GM13977 (cell line): ENCODE results near the gene TPRG1.
A peak's percentile ranks its signal among the peaks of the same experiment; 100 is the strongest.
"Not testable (repeated sequence)": the region's sequence is repeated elsewhere in the genome, so short reads cannot be mapped to it uniquely, and the experiment has no call there.

Experiments
- DNase-seq: peaks from one replicate; pipeline ENCODE4 v3.0.0; 2012; ENCODE audit warnings: low spot score
- CTCF ChIP-seq: IDR thresholded peaks from 2 replicates; pipeline ENCODE4 v1.5.1; 2012; ENCODE audit warnings: mild to moderate bottlenecking, control low read depth; ENCODE audit not compliant: insufficient read depth; ENCODE audit errors: extremely low read depth, missing control alignments
- in situ Hi-C: fragments of 300-500 bp; cut with MboI; formaldehyde crosslinking; loops from one replicate; pipeline ENCODE4 v1.12.0; 2022; ENCODE audit warnings: low sequenced_read_pairs, low pct_unique_long_range_greater_than_20kb, mixed read lengths, inconsistent platforms; ENCODE audit not compliant: unreplicated experiment

The TPRG1 gene

GRCh38 chr3:189320511-189320910, 148.7 kb downstream of the TPRG1 start:
- no peak for DNase-seq
- in situ Hi-C loops: no loop called here
- no peak for TF ChIP-seq CTCF

GRCh38 chr3:189322339-189322738, 150.6 kb downstream of the TPRG1 start:
- DNase-seq: no peak
- in situ Hi-C loops: no loop called here
- no peak for TF ChIP-seq CTCF

GRCh38 chr3:189324538-189325138, 152.9 kb downstream of the TPRG1 start:
- in situ Hi-C loops: no loop called here
- peak; percentile 32 for DNase-seq
- no peak for TF ChIP-seq CTCF

GRCh38 chr3:189325454-189325853, 153.7 kb downstream of the TPRG1 start:
- in situ Hi-C loops: no loop called here
- no peak for TF ChIP-seq CTCF
- DNase-seq: no peak

GRCh38 chr3:189329630-189330029, 157.9 kb downstream of the TPRG1 start:
- DNase-seq, in situ Hi-C loops: not testable (repeated sequence)

GRCh38 chr3:189330066-189330465, 158.3 kb downstream of the TPRG1 start:
- in situ Hi-C loops: no loop called here
- DNase-seq: no peak
- no peak for TF ChIP-seq CTCF

GRCh38 chr3:189331002-189331418, 159.2 kb downstream of the TPRG1 start:
- no peak for TF ChIP-seq CTCF
- in situ Hi-C loops: no loop called here

More at GRCh38 chr3:189331002-189331418, 159.2 kb downstream of the TPRG1 start:
- DNase-seq: no peak
